GM21390 (cell line): Measurements from ENCODE around the gene TRAF2.

ENCODE experiments used
- ATAC-seq: cut with Tn5 transposase; IDR thresholded peaks from one replicate; pipeline ENCODE4 v1.9.1; 2021; ENCODE audit not compliant: unreplicated experiment

The TRAF2 gene

GRCh38 chr9:136946228-136947027 lies 60.1 kb downstream of the TRAF2 start:
- no peak for ATAC-seq

- no peak for ATAC-seq
These were observed 60.9 kb downstream of the TRAF2 start for GRCh38 chr9:136947028-136947891.

GRCh38 chr9:136947955-136948510 lies 61.7 kb downstream of the TRAF2 start:
- ATAC-seq: no peak

- no peak for ATAC-seq
These were observed 63.0 kb downstream of the TRAF2 start for GRCh38 chr9:136949239-136949816.

- peak; percentile 85 for ATAC-seq
These were observed 63.7 kb downstream of the TRAF2 start for GRCh38 chr9:136949817-136950655.

- ATAC-seq: no peak
These were observed 64.5 kb downstream of the TRAF2 start for GRCh38 chr9:136950656-136951276.

- ATAC-seq: no peak
These were observed 65.4 kb downstream of the TRAF2 start, which contains the start of gene LCN12 for GRCh38 chr9:136951541-136952320. TSS of gene LCN12 (plus strand) at chr9:136952273. CDS start at chr9:136952328, 55 bp downstream.

GRCh38 chr9:136952321-136952850 lies 66.1 kb downstream of the TRAF2 start:
- ATAC-seq: no peak

- no peak for ATAC-seq
These were observed 66.8 kb downstream of the TRAF2 start for GRCh38 chr9:136952876-136953770.

GRCh38 chr9:136953771-136954269 lies 67.5 kb downstream of the TRAF2 start:
- no peak for ATAC-seq

GRCh38 chr9:136954270-136955083 lies 68.2 kb downstream of the TRAF2 start:
- no peak for ATAC-seq

GRCh38 chr9:136955202-136955942 lies 69.1 kb downstream of the TRAF2 start:
- ATAC-seq: no peak

- ATAC-seq: no peak
These were observed 69.6 kb downstream of the TRAF2 start for GRCh38 chr9:136955943-136956335.

GRCh38 chr9:136956604-136957003 lies 70.3 kb downstream of the TRAF2 start:
- no peak for ATAC-seq

GRCh38 chr9:136957461-136957860 lies 71.1 kb downstream of the TRAF2 start:
- no peak for ATAC-seq

GRCh38 chr9:136957901-136958300 lies 71.6 kb downstream of the TRAF2 start:
- no peak for ATAC-seq
